SKM-1 (cell line): Measurements from ENCODE around the gene CFAP92.

Source experiments
- DNase-seq: peaks from one replicate; lab custom pipeline; 2025; ENCODE audit not compliant: unreplicated experiment; lab: John Stamatoyannopoulos, UW

Gene CFAP92

GRCh38 chr3:129009266-129009665 is 15.4 kb upstream of the CFAP92 start:
- no peak for DNase-seq

GRCh38 chr3:129007792-129008191 is 13.9 kb upstream of the CFAP92 start:
- no peak for DNase-seq

GRCh38 chr3:129006864-129007263 is 13.0 kb upstream of the CFAP92 start:
- no peak for DNase-seq

GRCh38 chr3:129005526-129006303 is 11.8 kb upstream of the CFAP92 start:
- DNase-seq, result no peak

- no peak for DNase-seq
Observed at GRCh38 chr3:129004639-129005295, 10.9 kb upstream of the CFAP92 start.

- no peak for DNase-seq
Observed at GRCh38 chr3:129003578-129004112, 9.8 kb upstream of the CFAP92 start.

GRCh38 chr3:129002573-129003569 is 9.0 kb upstream of the CFAP92 start:
- DNase-seq, result no peak

- DNase-seq, result no peak
Observed at GRCh38 chr3:129001806-129002572, 8.1 kb upstream of the CFAP92 start.

GRCh38 chr3:129001101-129001805 is 7.4 kb upstream of the CFAP92 start, which contains the start of gene EFCC1:
EFCC1 (plus strand) TSS chr3:129001304; CDS start chr3:129001629, 325 bp downstream.
- DNase-seq, result no peak

- no peak for DNase-seq
Observed at GRCh38 chr3:129000742-129001100, 6.8 kb upstream of the CFAP92 start.

- no peak for DNase-seq
Observed at GRCh38 chr3:128999102-128999501, 5.2 kb upstream of the CFAP92 start.

GRCh38 chr3:128998561-128998960 is 4.7 kb upstream of the CFAP92 start:
- no peak for DNase-seq

- DNase-seq, result no peak
Observed at GRCh38 chr3:128997486-128998133, 3.7 kb upstream of the CFAP92 start.

- no peak for DNase-seq
Observed at GRCh38 chr3:128996726-128997125, 2.9 kb upstream of the CFAP92 start.

GRCh38 chr3:128996200-128996599 is 2.3 kb upstream of the CFAP92 start:
- DNase-seq, result no peak

- no peak for DNase-seq
Observed at GRCh38 chr3:128995737-128996136, 1.9 kb upstream of the CFAP92 start.

- DNase-seq, result no peak
Observed at GRCh38 chr3:128994581-128995546, 988 bp upstream of the CFAP92 start.

- no peak for DNase-seq
Observed at GRCh38 chr3:128994173-128994512, 267 bp upstream of the CFAP92 start.
